Gastroesophageal sphincter (tissue), 4 donors: Measurements from ENCODE around the gene ICOSLG. TPM values are rescaled to one million over a fixed set of nuclear protein-coding genes. Genes with fewer than 3 reads are reported as not detected.
"Not testable (repeated sequence)": the region's sequence is repeated elsewhere in the genome, so short reads cannot be mapped to it uniquely, and the experiment has no call there.

Experiments used
- ATAC-seq: fragments of 150-250 bp; one replicate; pipeline ENCODE4 v1.9.1; 2016; ENCODE audit warnings: mild to moderate bottlenecking, moderate library complexity
- H3K27ac ChIP-seq, 4 donors: fragments of 200-600 bp; sonication (generic) in 3 of 4; 1 replicate in 3 of 4; 2 replicates in 1 of 4; pipeline ENCODE4 v1.5.1; 2016 to 2019
- H3K27me3 ChIP-seq: fragments of 200-600 bp; sonication (generic); one replicate; pipeline ENCODE4 v1.5.1; 2019
- H3K36me3 ChIP-seq, 2 donors: fragments of 200-600 bp; sonication (generic); one replicate each; pipeline ENCODE4 v1.5.1; 2019; ENCODE audit warnings: control low read depth in 1 of 2
- H3K4me1 ChIP-seq, 3 donors: fragments of 200-600 bp; sonication (generic); 1 replicate in 2 of 3; 2 replicates in 1 of 3; pipeline ENCODE4 v1.5.1; 2016 to 2019; ENCODE audit warnings: control low read depth in 2 of 3
- H3K4me3 ChIP-seq, 2 donors: fragments of 200-600 bp; sonication (generic); one replicate each; pipeline ENCODE4 v1.5.1; 2019; ENCODE audit warnings: mild to moderate bottlenecking in 1 of 2, moderate library complexity in 1 of 2
- H3K9me3 ChIP-seq, 3 donors: fragments of 200-600 bp; sonication (generic); one replicate each; pipeline ENCODE4 v1.5.1; 2017 to 2019; ENCODE audit warnings: control low read depth in 2 of 3
- WGBS, 2 donors: methylation state at CpG; one replicate each; pipeline ENCODE4 v1.1.5; 2018; ENCODE audit warnings: low coverage in 1 of 2; 5-methylcytosine and 5-hydroxymethylcytosine counted together
- total RNA-seq, 4 donors: library from RNA; depleted of rRNA; stranded (reverse); fragments of >200 nt; gene quantifications; one replicate each; pipeline ENCODE4 v1.1.0, GENCODE V29; 2016

ICOSLG gene
- total RNA-seq, 4 donors from 2014 or later = 0.40 to 1.9 (median 0.80) TPM

DNA sequence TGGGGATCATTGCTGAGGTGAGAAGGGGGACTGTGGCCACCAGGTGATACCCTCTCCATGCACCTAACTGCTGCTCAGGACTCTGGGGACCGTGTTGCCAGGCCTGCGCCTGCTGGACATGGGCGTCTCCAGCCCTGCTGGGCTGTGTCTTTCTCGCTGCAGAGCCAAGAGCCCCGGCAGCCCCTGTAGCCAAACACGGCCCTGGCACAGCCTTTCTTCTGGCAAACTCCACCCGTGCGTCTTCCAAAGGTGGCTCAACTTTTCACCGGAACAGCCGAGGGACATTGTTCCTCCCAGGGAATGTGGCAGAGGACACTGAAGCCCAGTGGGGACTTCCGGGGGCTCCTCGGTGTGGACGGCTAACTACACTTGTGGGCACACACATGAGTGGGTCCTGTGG lies 12.6 kb downstream of the ICOSLG start:
- not testable (repeated sequence) for H3K4me3 ChIP-seq, H3K9me3 ChIP-seq, H3K36me3 ChIP-seq, ATAC-seq, H3K4me1 ChIP-seq, H3K27ac ChIP-seq, H3K27me3 ChIP-seq
- WGBS, 2 donors = no CpG with 5 or more reads among the region's 13 CpGs

DNA sequence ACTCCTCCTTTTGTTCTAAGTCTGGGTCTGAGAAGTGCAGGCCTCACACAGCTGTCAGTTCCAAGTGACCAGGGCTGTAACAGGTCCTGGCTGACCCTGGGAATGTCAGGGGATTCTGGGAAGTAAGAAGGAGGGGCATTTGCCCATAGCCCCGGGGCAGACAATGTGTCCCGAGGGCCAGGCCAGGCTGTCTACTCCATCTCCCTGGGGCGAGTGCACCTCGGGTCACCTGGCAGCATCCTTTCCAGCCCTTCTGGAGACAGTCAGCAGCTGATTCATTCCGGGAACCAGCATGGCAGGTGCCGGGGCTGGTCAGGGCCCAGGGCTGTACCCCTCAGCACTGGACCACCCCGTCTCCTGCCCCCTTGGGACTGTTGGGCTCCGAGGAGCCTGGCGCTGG lies 13.1 kb downstream of the ICOSLG start:
- ATAC-seq, H3K4me1 ChIP-seq, H3K27ac ChIP-seq, H3K36me3 ChIP-seq, H3K9me3 ChIP-seq, H3K4me3 ChIP-seq, H3K27me3 ChIP-seq: not testable (repeated sequence)
- WGBS, 2 donors = no CpG with 5 or more reads among the region's 9 CpGs

DNA sequence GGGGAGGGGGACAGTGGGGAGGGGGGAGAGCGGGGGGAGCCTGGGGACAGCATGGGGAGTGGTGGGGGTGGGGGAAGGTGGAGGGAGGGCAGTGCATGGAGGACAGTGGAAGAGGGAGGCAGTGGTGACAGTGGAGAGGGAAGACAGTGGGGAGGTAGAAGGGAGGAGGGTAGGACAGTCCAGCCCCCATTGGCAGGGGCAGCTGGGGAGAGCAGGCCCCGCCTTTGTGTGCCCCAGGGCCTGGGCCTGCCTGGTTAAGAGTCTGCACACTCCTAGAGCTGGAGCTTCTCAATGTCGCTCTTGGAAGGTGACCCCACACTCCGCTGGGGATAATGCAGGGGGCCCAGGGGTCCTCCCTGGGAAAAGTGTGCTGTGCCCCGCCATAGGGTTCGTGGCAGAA lies 15.1 kb downstream of the ICOSLG start:
- H3K27ac ChIP-seq, H3K9me3 ChIP-seq, H3K36me3 ChIP-seq, ATAC-seq, H3K4me1 ChIP-seq, H3K4me3 ChIP-seq, H3K27me3 ChIP-seq: not testable (repeated sequence)
- WGBS, 2 donors = no CpG with 5 or more reads among the region's 6 CpGs

DNA sequence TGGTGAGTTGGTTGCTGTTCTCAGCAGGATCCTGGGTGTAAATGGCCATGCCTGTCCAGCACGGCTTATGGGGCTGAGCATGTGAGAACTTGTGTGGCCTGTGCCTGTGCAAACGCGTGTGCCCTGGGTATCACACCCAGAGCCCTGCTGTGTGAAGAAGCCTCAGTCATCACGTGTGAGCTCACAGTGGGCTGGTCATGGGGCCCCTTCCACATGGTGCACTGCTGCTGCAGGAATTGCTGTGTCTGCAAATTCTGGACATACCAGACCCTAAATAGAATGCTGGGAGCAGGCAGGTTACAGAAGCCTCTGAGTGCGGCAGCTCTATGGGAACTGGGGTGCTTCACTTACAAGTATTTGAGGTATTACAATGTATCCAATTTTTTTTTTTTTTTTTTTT lies 17.4 kb downstream of the ICOSLG start:
- not testable (repeated sequence) for H3K9me3 ChIP-seq, ATAC-seq, H3K27me3 ChIP-seq, H3K27ac ChIP-seq, H3K36me3 ChIP-seq, H3K4me3 ChIP-seq, H3K4me1 ChIP-seq
- WGBS, 2 donors = no CpG with 5 or more reads among the region's 5 CpGs

DNA sequence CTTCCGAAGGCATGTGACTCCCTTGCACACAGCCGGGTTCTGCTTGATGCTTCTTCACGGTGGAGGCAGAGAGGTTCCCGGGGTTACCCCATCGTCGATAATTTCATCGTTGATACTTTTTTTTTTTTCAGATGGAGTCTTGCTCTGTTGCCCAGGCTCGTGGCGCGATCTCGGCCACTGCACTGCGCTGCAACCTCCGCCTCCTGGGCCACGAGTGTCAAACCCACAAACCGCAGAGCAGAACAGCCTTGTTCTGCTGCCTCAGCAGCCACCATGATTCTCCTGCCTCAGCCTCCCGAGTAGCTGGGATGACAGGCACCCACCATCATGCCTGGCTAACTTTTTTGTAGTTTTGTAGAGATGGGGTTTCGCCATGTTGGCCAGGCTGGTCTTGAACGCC lies 20.1 kb downstream of the ICOSLG start:
- not testable (repeated sequence) for ATAC-seq, H3K9me3 ChIP-seq, H3K36me3 ChIP-seq, H3K27me3 ChIP-seq, H3K27ac ChIP-seq, H3K4me3 ChIP-seq, H3K4me1 ChIP-seq
- no CpG with 5 or more reads among the region's 18 CpGs for WGBS, 2 donors

DNA sequence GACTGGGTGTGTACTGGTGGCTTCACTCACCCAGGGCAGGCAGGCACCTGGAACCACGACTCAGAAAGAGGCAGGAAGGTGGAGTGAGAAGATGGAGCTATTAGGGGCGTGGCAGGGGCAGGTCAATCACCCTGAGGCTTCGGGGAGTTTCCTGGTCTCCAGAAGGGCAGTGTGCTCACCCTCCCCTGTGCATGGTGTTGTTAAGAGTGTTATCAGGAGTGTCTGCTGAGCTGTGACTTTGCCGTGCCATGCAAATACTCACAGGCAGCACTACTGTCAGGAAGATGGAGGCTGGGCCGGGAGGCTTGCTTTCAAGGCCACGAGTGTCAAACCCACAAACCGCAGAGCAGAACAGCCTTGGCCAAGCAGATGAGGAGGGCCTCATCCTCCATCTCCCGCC lies 22.3 kb downstream of the ICOSLG start:
- not testable (repeated sequence) for H3K9me3 ChIP-seq, H3K27ac ChIP-seq, H3K4me3 ChIP-seq, H3K27me3 ChIP-seq, H3K4me1 ChIP-seq, H3K36me3 ChIP-seq, ATAC-seq
- no CpG with 5 or more reads among the region's 8 CpGs for WGBS, 2 donors

DNA sequence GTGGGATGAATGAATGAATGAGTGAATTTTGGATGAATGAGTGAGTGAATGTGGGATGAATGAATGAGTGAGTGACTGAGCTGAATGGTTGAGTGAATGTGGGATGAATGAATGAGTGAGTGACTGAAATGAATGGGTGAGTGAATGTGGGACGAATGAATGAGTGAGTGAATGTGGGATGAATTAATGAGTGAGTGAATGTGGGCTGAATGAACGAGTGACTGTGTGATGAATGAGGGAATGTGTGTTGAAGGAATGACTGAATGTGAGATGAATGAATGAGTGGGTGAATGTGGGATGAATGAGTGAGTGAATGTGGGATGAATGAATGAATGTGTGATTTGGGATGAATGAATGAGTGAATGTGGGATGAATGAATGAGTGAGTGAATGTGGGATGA lies 28.8 kb downstream of the ICOSLG start:
- H3K27me3 ChIP-seq, ATAC-seq, H3K9me3 ChIP-seq, H3K4me3 ChIP-seq, H3K4me1 ChIP-seq, H3K27ac ChIP-seq, H3K36me3 ChIP-seq: not testable (repeated sequence)
- no CpG with 5 or more reads among the region's 2 CpGs for WGBS, 2 donors

DNA sequence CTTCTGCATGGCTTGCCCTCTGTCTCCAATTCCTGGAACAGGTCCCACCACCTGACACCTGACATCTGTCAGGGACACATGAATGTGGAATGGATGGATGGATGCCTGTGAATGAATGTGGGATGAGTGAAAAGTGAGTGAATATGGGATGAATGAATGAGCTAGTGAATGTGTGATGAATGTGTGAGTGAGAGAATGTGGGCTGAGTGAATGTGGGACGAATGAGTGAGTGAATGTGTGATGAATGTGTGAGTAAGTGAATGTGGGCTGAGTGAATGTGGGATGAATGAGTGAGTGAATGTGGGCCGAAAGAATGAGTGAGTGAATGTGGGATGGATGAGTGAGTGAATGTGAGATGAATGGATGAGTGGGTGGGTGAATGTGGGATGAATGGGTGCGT lies 29.2 kb downstream of the ICOSLG start:
- WGBS, 2 donors = no CpG with 5 or more reads among the region's 3 CpGs
- not testable (repeated sequence) for H3K4me3 ChIP-seq, H3K9me3 ChIP-seq, H3K4me1 ChIP-seq, H3K27ac ChIP-seq, H3K27me3 ChIP-seq, H3K36me3 ChIP-seq, ATAC-seq

DNA sequence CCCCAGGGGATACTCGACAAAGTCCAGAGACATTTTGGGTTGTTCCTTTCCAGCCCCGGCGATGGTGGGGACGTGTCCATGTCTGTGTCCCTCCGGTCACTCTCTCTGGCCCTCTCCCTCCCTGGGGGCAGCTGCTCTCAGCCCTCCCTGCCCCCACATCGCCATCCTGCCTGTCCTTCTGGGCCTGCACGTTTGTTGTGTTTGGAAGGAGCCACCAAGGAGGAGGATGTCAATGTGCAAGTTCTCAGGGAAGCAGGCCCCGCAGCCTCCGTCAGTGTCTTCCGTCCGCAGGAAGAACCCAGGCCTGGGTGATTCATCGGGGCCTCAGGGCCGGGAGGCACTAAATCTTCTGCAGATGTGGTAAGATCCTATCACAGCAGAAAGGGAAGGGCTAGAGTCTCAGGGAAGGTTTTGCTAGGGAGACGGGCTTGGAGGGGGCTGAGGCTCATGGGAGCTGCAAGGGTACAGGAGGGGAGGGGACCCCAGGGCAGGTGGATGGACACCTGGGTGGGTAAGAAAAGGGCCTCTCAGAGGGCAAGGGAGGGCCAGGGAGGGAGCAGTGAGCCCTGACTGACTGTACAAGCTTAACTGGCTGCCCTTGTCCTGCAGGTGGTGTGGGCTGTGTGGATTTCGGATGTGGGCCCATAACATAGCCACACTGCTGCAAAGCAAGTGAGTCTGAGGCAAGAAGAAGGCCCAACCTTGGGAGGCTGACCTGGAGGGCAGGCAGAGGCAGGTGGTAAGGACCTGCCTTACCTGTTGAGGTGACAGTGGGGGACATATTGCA lies 32.7 kb downstream of the ICOSLG start:
- not testable (repeated sequence) for H3K9me3 ChIP-seq, H3K27me3 ChIP-seq, H3K36me3 ChIP-seq, H3K4me1 ChIP-seq, H3K4me3 ChIP-seq, H3K27ac ChIP-seq
- no CpG with 5 or more reads among the region's 15 CpGs for WGBS, 2 donors
- ATAC-seq = peak; percentile 74

DNA sequence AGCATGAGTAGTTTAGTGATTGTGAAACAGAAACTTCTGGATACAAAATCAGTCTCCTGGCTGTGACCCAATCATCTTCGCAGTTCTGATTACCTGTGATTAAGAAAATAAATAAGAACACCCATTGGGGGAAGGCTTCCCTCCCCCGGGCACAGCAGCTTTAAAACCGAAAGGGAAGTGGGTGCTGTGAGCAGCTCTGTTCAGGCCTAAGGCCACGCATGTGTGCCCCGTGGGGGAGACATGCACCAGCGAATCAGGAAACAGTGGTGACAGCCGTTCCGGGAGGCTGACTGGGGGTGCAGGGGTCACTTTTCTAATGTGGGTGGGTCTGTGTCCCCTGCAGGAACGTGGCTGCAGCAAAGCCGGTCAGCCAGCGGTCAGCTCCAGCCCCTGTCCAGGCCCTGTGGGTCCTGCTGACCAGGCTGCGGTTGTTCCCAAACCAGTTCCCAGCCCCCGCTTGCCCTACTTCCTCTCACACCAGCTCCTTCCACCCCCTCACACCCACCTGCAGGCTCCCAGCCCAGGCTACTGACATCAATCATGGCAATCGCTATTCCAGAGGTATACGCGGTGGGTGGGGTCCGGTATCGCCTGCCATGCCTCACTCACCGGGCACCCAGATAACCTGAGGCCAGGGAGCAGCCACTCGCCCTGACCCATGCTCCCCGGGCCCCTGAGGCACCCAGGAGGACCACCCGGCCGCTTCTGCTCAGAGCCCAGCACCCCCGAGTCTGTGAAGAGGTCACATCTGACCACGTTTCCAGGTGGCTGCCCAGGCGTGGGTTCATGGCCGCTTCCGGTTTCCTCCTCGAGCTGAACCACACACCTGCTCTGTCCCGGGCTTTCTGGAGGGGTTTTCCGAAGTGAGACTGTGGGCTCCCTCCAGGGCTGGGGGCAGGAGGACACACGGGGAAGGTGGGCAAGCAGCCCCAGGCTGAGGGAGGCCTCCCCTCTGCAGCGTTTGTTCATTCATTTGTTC lies 33.8 kb downstream of the ICOSLG start:
- H3K9me3 ChIP-seq, ATAC-seq, H3K4me3 ChIP-seq, H3K36me3 ChIP-seq, H3K27ac ChIP-seq, H3K27me3 ChIP-seq, H3K4me1 ChIP-seq: not testable (repeated sequence)
- no CpG with 5 or more reads among the region's 33 CpGs for WGBS, 2 donors

DNA sequence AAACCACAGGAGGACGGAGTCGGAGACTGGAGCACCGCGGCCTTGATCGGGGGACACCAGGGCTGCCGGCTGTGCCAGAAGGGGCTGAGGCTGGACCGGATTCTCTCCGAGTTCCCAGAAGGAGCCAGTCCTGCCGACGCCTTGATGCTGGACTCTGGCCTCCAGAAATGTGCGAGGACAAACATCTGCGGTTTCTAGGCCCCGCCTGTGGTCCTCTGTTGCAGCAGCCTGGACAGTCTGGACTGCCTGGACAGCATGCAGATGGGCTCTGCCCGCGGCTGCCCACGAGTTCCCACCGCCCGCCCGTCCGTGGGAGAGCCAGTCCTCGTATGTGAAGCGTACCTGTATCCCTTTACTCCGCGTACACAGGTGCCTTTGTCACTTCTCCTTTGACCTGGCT lies 34.6 kb downstream of the ICOSLG start:
- H3K27ac ChIP-seq, H3K4me3 ChIP-seq, H3K4me1 ChIP-seq, H3K9me3 ChIP-seq, H3K27me3 ChIP-seq, ATAC-seq, H3K36me3 ChIP-seq: not testable (repeated sequence)
- no CpG with 5 or more reads among the region's 24 CpGs for WGBS, 2 donors

DNA sequence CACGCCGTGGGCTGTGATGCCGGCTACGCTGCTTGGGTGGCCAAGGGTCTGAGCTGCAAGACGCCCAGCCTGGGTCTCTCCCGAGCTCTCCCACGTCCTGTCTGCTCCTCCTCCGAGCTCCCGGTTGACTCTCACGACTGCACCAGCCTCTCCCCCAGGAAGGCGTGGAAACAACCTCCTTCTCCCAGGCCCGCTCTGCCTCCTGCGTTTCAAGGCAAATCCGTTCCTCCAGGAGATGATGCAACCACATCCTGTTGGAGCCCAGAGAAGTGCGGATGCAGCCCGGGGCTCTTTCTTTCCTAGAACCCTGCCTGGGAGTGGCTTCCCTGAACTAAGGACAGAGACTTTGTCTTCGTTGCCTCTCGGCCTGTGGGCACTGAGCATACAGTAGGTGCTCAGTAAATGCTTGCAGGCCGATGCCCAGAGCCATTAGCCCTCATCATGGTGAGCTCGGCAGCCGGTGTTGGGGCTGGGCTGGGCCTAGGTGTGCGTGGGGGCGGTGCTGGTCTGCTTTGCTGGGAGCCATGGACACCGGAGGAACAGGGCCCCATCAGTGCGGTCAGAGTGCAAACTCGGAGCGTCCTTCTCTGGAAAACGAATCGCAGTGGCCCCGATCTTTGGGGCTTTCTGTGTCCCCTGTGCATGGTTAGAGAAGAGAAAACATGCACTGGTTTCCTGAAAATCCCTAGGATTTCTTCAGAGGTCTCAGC lies 38.0 kb downstream of the ICOSLG start:
- WGBS, 2 donors = no CpG with 5 or more reads among the region's 30 CpGs
- peak; percentile 50 for ATAC-seq
- not testable (repeated sequence) for H3K4me1 ChIP-seq, H3K27ac ChIP-seq, H3K36me3 ChIP-seq, H3K9me3 ChIP-seq, H3K4me3 ChIP-seq
- peaks cover 12% of the 10 kb centered on the region for H3K27me3 ChIP-seq

DNA sequence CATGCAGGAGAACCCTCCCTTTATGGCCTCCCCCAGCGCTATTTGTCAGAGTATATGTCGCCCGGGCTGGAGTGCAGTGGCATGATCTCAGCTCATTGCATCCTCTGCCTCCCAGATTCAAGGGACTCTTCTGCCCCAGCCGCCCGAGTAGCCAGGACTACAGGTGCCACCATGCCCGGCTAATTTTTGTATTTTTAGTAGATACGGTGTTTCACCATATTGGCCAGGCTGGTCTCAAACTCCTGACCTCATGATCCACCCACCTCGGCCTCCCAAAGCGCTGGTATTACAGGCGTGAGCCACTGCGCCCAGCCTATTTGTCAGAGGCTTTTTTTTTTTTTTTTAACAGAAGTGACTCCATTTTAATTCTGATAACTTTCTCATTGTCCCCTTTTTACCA lies 40.7 kb downstream of the ICOSLG start:
- ATAC-seq, H3K4me3 ChIP-seq, H3K9me3 ChIP-seq, H3K27ac ChIP-seq, H3K36me3 ChIP-seq, H3K4me1 ChIP-seq: not testable (repeated sequence)
- H3K27me3 ChIP-seq = peaks cover 12% of the 10 kb centered on the region
- 87 to 89% methylated on average over 7 to 11 of the region's 11 CpGs for WGBS, 2 donors
